ENCODE results near the gene SNX3. TPM values are rescaled to one million over a fixed set of nuclear protein-coding genes. Genes with fewer than 3 reads are reported as not detected.

SNX3 gene
- total RNA-seq, 1 experiment from 2014 or later: 104 TPM

DNA sequence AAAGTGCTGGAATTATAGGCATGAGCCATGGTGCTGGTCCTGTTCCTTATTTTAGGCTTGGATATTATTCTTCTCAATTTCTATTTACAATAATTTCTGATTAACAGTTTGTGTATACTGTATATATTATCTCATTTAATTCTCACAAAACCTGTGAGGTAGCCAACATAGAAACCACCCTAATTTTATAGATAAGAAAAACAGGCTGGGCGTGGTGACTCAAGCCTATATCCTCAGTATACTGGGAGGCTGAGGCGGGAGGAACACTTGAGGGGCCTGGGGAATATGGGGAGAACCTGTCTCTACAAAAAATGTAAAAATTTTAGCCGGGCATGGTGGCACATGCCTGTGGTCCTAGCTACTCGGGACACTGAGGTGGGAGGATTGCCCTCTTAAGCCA, 30.3 kb upstream of the SNX3 start:
- ChIA-PET POLR2A (ENCODE audit: low non-redundant PET) (no interaction called here), CTCF (no interaction called here)

DNA sequence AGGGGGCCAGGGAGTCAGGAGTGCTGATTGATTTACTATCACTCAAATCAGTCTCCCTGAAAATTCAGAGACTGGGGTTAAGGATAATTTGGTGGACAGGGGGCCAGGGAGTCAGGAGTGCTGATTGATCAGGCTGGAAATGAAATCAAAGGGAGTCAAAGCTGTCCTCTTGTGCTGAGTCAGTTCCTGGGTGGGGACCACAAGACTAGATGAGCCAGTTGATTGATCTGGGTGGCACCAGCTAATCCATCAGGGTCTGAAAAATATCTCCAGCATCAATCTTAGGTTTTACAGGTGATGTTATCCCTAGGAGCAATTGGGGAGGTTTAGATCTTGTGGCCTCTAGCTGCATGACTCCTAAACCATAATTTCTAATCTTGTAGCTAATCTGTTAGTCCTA, 27.9 kb upstream of the SNX3 start:
- BruUV-seq (replicated peaks): no TSS peak
- intact Hi-C loops (cut with micrococcal nuclease; ENCODE audit: unreplicated experiment): no loop called here
- POLR2A ChIA-PET (ENCODE audit: low non-redundant PET): no interaction called here
- no peaks in the 10 kb centered on the region for H3K36me3 ChIP-seq (ENCODE audit: insufficient read depth, low read length, poor library complexity, severe bottlenecking)
- H3K4me1 ChIP-seq (ENCODE audit: insufficient read depth, low read length, poor library complexity, severe bottlenecking): no peaks in the 10 kb centered on the region
- no peak for TF ChIP-seq EZH2 (IDR thresholded peaks at IDR 0.05; ENCODE audit: borderline replicate concordance, low read depth, low read length, poor library complexity, severe bottlenecking)
- TF ChIP-seq, protein P1, sequence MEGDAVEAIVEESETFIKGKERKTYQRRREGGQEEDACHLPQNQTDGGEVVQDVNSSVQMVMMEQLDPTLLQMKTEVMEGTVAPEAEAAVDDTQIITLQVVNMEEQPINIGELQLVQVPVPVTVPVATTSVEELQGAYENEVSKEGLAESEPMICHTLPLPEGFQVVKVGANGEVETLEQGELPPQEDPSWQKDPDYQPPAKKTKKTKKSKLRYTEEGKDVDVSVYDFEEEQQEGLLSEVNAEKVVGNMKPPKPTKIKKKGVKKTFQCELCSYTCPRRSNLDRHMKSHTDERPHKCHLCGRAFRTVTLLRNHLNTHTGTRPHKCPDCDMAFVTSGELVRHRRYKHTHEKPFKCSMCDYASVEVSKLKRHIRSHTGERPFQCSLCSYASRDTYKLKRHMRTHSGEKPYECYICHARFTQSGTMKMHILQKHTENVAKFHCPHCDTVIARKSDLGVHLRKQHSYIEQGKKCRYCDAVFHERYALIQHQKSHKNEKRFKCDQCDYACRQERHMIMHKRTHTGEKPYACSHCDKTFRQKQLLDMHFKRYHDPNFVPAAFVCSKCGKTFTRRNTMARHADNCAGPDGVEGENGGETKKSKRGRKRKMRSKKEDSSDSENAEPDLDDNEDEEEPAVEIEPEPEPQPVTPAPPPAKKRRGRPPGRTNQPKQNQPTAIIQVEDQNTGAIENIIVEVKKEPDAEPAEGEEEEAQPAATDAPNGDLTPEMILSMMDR (conservative IDR thresholded peaks at IDR 0.05; ENCODE audit: low read depth, low read length): no peak
- no peak overlapping the region for H3K4me3 ChIP-seq (ENCODE audit: low read depth, low read length, poor library complexity, severe bottlenecking)
- no peak overlapping the region for H3K27ac ChIP-seq (ENCODE audit: low read depth, low read length, poor library complexity, severe bottlenecking)
- no peaks in the 10 kb centered on the region for H3K9me3 ChIP-seq (ENCODE audit: low read depth, low read length, poor library complexity, severe bottlenecking)
- H3K27me3 ChIP-seq (replicated peaks; ENCODE audit: insufficient read depth, low read depth, low read length, poor library complexity): no peaks in the 10 kb centered on the region
- no peak for DNase-seq (ENCODE audit: low spot score)
- CTCF ChIA-PET: no interaction called here

More for the DNA sequence above, 30.3 kb upstream of the SNX3 start:
- H3K27ac ChIP-seq (ENCODE audit: low read depth, low read length, poor library complexity, severe bottlenecking): no peak overlapping the region
- no peaks in the 10 kb centered on the region for H3K27me3 ChIP-seq (replicated peaks; ENCODE audit: insufficient read depth, low read depth, low read length, poor library complexity)
- peaks cover 10% of the 10 kb centered on the region for H3K4me1 ChIP-seq (ENCODE audit: insufficient read depth, low read length, poor library complexity, severe bottlenecking)
- H3K4me3 ChIP-seq (ENCODE audit: low read depth, low read length, poor library complexity, severe bottlenecking): no peak overlapping the region
- DNase-seq (ENCODE audit: low spot score): no peak
- no peaks in the 10 kb centered on the region for H3K9me3 ChIP-seq (ENCODE audit: low read depth, low read length, poor library complexity, severe bottlenecking)
- TF ChIP-seq, protein P1 (conservative IDR thresholded peaks at IDR 0.05; ENCODE audit: low read depth, low read length): no peak
- no peak for TF ChIP-seq EZH2 (IDR thresholded peaks at IDR 0.05; ENCODE audit: borderline replicate concordance, low read depth, low read length, poor library complexity, severe bottlenecking)
- H3K36me3 ChIP-seq (ENCODE audit: insufficient read depth, low read length, poor library complexity, severe bottlenecking): no peaks in the 10 kb centered on the region
- intact Hi-C loops (cut with micrococcal nuclease; ENCODE audit: unreplicated experiment): no loop called here
- BruUV-seq (replicated peaks): no TSS peak

DNA sequence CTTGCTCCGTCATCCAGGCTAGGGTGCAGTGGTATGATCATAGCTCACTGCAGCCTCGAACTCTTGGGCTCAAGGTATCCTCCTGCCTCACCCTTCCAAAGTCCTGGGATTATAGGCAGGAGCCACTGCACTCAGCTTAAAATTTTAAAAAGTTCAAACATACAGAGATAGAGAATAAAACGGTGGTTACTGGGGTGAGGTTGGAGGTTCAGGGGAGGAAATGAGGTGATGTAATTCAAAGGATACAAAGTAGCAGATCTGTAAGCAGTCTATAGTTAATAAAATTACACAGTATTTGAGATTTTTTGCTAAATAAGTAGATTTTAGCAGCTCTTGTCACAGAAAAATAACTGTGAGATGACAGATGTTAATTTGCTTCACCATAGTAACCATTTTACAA, 26.5 kb upstream of the SNX3 start:
- intact Hi-C loops (cut with micrococcal nuclease; ENCODE audit: unreplicated experiment): no loop called here
- POLR2A ChIA-PET (ENCODE audit: low non-redundant PET): no interaction called here
- BruUV-seq (replicated peaks): no TSS peak

More for the DNA sequence above, 26.5 kb upstream of the SNX3 start:
- Histone ChIP-seq H3K27ac (ENCODE audit: low read depth, low read length, poor library complexity, severe bottlenecking) (no peak overlapping the region), H3K27me3 (replicated peaks; ENCODE audit: insufficient read depth, low read depth, low read length, poor library complexity) (no peaks in the 10 kb centered on the region), H3K4me3 (ENCODE audit: low read depth, low read length, poor library complexity, severe bottlenecking) (no peak overlapping the region), H3K9me3 (ENCODE audit: low read depth, low read length, poor library complexity, severe bottlenecking) (no peaks in the 10 kb centered on the region), H3K36me3 (ENCODE audit: insufficient read depth, low read length, poor library complexity, severe bottlenecking) (no peaks in the 10 kb centered on the region), H3K4me1 (ENCODE audit: insufficient read depth, low read length, poor library complexity, severe bottlenecking) (no peaks in the 10 kb centered on the region)
- DNase-seq (ENCODE audit: low spot score): no peak
- CTCF ChIA-PET: no interaction called here
- no peak for TF ChIP-seq EZH2 (IDR thresholded peaks at IDR 0.05; ENCODE audit: borderline replicate concordance, low read depth, low read length, poor library complexity, severe bottlenecking)
- TF ChIP-seq, protein P1 (conservative IDR thresholded peaks at IDR 0.05; ENCODE audit: low read depth, low read length): no peak

All from A673 (cell line).